SW480 (cell line): ENCODE measurements around the gene MAN1C1.
A peak's percentile ranks its signal among the peaks of the same experiment; 100 is the strongest.

Experiments
- DNase-seq: peaks from one replicate; pipeline ENCODE4 v3.0.0-alpha.2; 2016; ENCODE audit warnings: low spot score

Gene MAN1C1

DNA sequence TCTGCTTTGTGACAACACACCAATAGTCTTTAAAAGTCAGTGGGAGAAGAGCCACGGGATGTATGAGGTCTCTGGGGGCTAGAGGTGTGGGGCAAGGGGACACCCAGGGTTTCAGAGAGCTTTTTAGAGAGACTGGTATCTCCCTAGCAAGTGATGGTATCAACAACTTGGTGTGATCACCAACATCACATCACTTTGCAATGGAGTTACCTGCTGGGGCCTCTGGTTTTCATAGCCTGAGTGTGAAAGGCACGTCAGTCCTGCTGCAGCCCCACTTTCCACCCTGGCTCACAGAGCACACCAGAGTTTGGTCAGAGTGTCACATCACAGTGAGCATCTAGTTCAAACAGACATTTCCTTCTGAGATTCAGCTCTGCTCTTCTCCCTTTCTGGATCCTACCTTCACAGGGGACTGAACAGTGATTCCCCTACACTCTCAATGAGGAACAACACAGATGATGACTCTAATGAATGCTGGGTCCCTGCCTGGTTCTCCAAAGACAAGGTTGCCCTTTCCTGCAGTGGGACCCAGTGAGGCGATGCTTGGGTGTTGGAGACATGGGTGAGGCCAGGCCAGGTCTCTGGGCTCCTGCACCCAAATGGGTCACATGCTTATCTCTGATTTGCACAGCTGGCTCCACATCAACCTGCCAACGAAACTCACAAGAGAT is 2.0 kb upstream of the MAN1C1 start:
- no peak for DNase-seq

DNA sequence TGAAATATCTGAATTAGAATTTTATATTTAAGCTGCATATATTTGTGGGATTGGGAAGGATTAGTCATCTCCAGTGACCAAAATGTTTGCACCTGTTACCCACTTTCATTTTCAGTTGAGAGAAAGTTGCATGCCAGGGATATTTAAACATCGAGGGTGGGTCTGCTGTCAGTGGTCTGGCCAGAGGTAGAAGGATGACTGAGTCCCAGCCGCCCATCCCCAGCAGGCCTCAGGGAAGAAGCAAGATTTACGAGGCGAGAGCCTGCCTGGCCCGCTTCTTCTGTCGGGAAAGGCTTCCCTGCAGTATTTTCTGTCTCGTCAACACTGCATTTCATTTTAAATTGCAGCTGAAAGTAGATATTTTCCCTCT is 1.4 kb upstream of the MAN1C1 start:
- DNase-seq = no peak

DNA sequence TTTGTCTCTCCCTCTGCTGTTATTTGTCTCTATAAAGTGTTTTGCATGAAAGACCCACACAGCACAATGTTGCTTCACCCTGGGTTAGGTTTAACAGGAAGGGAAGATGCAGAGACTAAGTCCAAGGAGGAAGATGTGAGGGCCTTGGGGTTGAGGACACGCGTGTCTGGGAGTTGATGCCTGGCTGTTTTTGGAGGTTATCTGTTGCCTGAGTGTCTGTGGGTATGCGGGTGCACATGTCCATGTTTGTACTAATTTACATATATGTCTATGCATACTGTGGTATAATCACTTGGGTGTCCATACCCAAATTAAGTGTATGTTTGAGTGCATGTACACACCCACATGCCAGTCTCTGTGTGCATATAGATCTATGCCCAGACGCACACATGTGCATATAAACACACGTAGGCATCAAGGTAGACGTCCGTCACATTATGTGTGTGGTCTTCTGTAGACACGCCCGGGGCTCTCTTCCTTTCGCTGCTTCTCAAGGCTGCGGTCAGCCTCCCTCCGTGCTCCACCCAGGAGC is 962 bp upstream of the MAN1C1 start:
- peak; percentile 15 for DNase-seq

DNA sequence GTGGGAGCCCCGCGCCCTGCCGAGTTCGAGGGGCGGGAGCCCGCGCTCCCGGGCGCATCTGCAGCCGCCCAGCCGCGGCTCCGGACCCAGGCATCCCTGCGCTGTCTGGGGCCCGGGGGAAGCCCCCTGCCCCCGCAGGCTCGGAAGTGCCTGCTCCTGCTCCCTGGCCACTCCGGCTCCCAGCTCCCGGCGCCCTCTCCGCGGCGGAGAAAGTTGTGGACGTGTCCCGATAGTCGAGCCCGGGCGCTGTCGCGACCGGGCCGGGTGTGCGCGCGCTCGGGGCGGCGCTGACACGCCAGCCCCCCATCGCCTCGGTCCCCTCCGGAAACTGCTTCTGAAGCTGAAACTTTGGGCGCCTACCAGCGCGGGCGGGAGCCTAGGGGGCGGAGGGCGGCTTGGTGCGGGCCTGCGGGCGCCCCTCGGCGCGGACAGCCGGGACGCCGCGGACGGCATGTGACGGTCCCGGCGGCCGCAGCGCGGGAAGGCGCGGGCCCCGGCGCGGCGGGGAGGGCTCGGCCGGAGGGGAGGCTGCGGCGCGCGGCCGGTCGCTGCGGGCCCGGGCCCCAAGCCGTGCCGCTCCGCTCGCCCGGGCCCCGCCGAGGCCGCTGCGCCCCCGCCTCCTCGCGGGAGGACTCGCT is 515 bp downstream of the MAN1C1 start:
- DNase-seq = no peak

DNA sequence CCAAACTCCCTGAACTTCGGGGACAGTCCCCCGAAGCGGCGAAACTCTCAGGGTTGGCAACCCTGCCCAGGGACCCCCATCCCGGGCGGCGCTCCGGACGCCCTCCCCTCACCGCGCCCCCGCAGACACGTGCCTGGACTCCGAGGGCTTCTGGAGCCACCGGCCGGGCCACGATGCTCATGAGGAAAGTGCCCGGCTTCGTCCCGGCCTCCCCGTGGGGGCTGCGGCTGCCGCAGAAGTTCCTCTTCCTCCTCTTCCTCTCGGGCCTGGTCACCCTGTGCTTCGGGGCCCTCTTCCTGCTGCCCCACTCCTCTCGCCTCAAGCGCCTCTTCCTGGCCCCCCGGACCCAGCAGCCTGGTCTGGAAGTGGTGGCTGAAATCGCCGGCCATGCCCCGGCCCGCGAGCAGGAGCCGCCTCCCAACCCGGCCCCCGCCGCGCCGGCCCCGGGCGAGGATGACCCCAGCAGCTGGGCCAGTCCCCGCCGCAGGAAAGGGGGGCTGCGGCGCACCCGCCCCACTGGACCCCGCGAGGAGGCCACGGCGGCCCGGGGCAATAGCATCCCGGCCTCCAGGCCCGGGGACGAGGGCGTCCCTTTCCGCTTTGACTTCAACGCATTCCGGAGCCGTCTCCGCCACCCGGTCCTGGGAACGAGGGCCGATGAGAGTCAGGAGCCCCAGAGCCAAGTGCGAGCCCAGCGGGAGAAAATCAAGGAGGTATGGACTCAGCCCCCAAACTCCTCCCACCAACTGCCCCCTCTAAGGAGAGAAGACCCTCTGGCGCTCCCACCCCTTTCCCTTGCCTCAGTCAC is 1.2 kb downstream of the MAN1C1 start:
- no peak for DNase-seq

DNA sequence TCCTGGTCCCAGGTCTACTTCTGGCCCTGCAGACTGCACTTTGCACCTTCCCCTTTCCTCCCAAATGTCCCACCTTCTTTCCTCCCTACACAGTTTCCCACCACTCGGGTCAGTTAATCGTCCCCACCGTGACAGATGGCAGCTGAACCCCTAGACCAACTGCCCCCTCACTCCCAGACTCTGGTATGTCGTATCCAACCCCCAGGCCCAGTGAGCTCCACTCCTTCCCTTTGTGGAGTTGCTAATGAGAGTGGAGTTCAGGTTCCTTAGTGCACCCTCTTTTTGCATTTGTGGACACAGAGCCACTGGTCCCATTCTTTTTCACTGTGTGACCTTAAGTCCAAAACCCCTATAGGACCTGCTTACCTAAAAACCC is 1.8 kb downstream of the MAN1C1 start:
- no peak for DNase-seq

DNA sequence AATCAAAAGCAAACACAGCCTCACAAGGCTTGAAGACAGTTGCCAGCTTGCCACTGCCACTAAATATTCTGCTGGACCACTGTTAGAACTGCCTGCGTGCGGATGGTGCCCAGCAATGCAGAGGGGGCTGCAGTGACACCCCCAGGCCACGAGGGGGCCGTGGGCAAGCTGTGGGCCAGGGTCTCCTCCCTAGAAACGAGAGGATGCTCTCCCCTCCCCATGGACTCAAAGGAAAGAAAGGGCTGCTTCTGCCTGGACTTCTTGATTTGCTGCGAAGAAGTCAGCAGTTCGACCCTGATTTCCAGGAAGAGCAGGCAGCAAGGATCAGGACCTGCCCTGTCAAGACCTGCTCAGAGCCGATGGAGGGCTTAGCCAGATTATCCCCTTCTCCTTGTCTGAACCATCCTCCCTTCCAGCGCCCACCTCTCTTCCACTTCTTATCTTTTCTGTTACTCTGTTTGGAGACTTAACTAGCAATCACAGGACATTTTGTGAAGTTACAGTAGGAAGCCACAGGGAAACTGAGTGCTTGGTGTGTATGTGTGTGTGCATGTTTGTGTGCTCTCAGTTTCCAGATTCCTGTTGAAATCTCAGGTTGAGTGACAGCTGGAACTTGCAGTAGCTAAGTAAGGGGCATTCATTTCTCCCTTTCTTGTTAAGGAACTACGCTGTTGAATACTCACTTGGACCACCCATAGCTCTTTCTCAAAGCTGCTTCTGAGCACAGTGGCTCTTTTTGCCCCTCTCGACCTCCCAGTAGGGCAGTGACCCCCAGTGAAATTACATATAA is 2.7 kb downstream of the MAN1C1 start:
- no peak for DNase-seq

DNA sequence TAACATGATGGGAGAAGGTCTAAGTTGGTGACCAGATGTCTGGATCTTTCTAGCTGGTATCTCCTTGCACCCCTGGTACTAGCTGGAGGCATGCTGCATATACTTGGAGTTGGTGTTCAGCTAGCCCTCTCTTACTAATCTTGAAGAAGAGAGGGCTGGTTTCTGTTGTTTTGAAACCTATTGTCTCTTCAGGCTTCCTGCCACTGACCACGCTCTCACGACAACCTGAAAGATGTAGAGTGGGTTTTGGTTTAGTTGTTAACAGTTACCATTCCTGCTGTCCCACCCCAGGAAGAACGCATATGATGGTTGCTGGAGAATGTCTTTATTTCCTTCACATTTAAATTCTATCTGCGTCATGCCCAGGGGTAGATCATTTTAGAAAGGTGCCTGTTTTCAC is 3.6 kb downstream of the MAN1C1 start:
- DNase-seq = no peak

DNA sequence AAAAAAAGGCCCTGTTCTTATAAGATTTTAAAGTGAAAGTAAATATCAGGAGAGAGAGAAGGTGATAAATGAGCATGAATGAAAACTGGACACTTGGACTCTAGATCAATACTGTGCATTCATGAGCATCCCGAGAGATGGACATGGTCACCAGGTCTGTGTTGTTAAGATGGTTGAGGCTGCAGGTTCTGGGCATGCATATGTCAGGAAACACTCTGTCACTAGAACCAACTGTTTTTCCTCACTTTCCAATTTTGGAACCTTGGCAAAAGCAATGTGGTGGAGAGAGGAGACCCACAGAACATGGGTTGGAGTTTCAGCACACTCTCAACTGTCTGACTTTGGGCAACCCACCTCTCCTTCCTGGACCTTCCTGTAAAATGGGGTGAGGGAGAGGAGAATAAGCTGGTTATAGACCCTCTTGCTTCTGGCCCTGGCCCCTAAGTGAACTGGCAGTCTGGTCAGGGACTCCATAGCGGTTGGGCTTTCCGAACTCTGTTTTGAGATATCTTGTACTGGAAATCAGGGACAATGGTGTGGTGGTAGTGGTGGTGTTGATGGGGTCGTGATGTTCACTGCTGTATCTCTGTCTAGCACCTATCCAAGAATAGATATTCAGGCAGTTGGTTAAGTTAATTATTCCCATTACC is 4.2 kb downstream of the MAN1C1 start:
- no peak for DNase-seq

DNA sequence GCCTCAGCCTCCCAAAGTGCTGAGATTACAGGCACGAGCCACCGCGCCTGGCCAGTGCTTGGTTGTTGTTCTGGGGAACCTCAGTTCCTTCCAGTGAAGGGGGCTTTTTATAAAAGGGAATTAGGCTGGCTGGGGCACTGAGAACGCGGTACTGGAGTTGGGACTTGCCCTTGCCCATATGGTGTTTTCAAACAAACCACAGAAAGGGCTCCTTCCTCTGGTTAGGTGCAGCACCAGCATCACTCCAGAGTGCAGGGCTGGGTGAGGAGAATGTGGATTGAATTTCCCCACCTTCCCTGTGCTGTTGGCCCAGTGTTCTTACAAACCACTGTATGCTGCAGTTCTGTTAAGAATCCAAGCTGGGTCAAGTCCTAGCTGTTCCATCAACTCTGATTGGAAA is 5.3 kb downstream of the MAN1C1 start:
- DNase-seq = no peak

DNA sequence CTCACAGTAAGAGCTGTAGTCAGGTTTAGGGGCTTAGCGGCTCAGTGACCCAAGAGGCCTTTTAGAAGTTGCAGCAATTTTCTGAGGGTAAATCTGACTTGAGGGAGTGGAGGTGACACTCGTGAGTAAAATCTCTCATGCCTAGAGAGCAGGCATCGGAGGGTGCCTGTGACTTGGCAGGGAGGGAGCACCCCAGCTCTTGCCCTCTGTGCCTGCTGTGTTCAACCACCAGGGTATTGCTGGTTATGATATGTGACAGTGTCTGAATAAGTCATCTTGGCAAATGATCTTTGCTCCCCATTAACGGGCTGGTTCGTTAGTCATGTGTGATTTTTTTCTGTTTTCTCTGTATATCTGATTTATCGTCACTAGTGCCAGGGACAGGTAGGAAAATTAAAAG is 5.9 kb downstream of the MAN1C1 start:
- no peak for DNase-seq

DNA sequence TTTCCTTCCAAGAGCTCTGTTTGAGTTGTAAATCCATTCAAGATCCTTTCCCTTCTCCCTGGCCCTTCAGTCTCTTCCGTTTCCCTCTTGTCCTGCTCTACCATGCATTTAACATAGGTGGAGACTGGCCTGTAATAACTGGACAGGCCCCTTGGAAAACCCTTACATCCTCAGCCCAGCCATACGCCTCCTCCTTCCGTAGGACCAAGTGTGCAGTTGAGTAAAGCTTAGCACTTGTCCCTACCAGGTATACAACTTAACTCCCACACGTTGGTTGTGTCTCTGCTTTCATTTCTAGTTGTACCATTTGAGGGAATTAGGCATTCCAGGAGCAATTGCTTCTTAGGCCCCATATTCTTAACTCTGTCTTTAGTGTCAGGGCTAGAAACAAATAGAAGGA is 6.4 kb downstream of the MAN1C1 start:
- no peak for DNase-seq

DNA sequence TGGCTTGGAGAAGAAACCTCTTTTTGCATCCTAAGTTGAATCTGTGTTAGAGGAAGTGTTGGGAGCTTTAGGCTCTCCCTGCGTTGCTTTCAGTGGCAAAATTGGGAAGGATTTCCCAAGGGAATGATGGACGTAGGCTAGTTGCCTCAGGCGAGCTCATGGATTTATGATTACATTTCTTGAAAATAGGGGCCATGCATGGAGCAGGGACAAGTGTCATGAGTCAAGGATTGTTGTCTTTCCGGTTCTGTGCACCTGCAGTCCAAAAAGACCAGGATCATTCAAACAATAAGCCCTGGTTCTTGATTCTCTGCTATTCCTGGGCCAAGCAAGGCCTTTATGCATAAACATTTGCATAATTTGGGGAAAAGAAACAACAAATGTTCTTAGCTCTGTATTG is 7.1 kb downstream of the MAN1C1 start:
- DNase-seq = no peak

DNA sequence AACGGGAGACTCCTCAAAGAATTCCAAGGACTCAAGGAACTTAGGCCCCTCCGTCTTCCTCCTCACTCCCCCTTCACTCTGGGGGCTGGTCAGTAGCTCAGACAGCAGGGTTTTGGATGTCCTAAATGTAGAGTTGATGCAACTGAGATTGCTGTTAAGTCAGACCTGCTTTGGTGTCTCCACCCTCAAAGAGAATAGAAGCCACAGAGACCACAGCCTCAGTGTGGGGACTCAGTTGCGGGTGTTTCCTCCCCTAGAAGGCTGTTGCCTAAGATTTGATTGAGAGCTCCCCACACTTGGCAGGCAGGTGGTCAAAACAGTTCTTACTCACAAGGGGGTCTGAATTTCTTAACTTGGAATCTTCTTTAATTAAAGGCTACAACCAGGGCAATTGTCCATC is 7.6 kb downstream of the MAN1C1 start:
- DNase-seq = no peak

DNA sequence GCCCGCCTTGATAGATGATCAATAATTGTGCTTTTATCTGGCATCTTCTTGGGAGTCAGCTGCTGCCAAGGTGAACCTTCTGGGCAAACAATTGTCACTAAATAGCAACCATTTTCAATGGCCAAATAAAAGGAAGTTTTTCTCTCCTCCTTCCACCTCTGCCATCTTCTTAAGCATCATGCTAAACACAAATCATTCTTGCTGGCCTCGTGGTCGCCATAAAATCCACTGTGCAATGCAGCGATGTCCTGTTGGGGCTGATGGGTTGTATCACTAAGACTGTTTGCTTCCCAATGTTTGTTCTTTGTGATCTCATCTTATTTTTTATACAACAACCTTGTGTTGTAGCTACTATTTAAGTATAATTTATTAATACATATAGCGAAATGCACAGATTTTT is 8.0 kb downstream of the MAN1C1 start:
- no peak for DNase-seq

DNA sequence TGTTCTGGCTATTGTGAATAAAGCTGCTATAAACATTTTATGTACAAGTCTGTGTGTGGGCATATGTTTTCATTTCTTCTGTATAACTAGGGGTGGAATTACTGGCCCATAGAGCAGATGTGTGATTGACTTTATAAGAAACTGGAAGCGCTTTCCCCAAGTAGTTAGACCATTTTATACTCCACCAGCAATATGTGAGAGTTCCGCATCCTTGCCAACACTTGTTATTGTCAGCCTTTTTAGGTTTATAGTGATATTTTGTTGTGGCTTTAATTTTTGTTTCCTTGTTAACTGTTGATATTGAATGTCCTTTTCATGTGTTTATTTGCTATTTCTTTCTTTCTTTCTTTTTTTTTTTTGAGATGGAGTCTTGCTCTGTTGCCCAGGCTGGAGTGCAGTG is 9.4 kb downstream of the MAN1C1 start:
- no peak for DNase-seq

DNA sequence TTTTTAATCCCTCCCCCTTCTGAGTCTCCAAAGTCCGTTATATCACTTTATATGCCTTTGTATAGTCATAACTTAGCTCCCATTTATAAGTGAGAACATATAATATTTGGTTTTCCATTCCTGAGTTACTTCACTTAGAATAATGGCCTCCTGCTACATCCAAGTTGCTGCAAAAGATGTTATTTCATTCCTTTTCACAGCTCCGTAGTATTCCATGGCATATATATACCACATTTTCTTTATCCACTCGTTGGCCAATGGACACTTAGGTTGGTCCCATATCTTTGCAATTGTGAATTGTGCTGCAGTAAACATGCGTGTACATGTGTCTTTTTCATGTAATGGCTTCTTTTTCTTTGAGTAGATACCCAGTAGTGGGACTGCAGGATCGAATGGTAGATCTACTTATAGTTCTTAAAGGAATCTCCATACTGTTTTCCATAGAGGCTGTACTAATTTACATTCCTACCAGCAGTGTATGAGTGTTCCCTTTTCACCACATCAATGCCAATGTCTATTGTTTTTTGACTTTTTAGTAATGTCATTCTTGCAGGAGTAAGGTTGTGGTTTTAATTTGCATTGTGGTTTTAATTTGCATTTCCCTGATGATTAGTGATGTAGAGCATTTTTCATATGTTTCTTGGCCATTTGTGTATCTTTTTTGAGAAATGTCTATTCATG is 12.3 kb downstream of the MAN1C1 start:
- DNase-seq = no peak

DNA sequence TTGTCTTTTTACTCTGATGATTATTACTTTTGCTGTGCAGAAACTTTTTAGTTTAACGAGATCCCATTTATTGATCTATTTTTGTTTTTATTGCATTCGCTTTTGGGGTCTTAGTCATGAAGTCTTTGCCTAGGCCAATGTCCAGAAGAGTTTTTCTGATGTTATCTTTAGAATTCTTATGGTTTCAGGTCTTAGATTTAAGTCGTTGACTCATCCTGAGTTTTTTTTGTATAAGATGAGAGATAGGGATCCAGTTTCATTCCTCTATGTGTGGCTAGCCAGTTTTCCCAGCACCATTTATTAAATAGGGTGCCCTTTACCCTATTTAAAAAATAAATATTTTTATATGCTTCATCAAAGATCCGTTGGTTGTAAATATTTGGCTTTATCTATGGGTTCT is 13.2 kb downstream of the MAN1C1 start:
- no peak for DNase-seq

DNA sequence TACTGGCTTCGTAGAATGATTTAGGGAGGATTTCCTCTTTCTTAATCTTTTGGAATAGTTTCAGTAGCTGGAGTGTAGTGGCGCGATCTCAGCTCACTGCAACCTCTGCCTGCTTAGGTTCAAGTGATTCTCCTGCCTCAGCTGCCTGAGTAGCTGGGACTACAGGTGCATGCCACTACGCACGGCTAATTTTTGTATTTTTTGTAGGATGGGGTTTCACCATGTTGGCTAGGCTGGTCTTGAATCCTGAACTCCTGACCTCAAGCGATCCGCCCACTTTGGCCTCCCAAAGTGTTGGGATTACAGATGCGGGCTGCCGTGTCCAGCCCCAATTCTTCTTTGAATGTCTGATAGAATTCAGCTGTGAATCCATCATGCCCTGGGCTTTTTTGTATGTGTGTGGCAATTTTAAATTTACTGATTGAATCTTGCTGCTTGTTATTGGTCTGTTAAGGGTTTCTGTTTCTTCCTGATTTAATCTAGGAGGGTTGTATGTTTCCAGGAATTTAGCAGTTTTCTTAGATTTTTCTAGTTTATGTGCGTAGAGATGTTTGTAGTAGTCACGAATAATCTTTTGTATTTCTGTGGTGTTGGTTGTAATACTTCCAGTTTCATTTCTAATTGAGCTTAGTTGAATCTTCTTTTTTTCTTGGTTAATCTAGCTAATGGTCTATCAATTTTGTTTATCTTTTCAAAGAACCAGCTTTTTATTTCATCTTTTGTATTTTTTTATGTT is 15.3 kb downstream of the MAN1C1 start:
- DNase-seq = no peak

DNA sequence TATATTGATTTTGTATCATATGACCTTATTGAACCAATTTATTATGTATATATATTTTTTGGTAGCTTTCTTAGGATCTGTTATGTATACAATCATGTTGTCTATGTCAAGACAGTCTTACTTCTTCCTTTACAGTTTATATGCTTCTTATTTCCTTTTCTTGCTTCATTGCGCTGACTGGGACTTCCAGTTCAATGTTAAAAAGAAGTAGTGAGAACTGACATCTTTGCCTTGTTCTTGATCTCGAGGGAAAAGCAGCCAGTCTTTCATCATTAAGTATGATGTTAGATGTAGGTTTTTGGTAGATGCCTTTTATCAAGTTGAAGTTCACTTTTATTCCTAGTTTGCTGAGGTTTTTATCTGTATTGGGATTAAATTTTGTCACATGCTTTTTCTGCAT is 17.5 kb downstream of the MAN1C1 start:
- no peak for DNase-seq

DNA sequence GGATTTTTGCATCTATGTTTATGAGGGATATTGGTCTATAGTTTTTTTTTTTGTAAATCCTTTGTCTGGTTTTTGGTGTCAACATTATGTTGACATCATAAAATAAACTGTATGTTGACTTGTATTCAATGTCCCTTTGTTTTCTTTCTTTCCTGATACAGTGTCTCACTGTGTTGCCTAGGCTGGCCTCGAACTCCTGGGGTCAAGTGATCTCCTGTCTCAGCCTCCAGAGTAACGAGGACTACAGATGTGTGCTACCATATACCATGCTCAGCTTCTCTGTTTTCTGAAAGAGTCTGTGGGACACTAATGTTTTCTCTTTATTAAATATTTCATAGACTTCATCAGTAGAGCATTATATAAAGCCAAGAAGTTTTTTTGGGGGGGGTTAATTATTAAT is 18.3 kb downstream of the MAN1C1 start:
- no peak for DNase-seq
